Endothelial cell of umbilical vein (primary cell): ENCODE results near the gene RNF145. TPM values are rescaled to one million over a fixed set of nuclear protein-coding genes. Genes with fewer than 3 reads are reported as not detected.

Experiments
- BruUV-seq: library from RNA; stranded (reverse); fragments of 400-500 nt; replicated peaks from 2 replicates; lab custom pipeline; 2021; lab: Mats Ljungman, UMichigan
- CTCF ChIA-PET: fragments of 300-600, 350-600 bp; sonication (Branson Sonifier 250); formaldehyde crosslinking; loops from one replicate; lab custom pipeline; 2021; ENCODE audit warnings: antibody characterized with exemption, inconsistent platforms; lab: Charles Lee
- POLR2A ChIA-PET: fragments of 300-600, 350-600 bp; sonication (Branson Sonifier 250); formaldehyde crosslinking; loops from one replicate; lab custom pipeline; 2021; ENCODE audit warnings: antibody characterized with exemption, inconsistent platforms; lab: Charles Lee
- DNase-seq: peaks from one replicate; pipeline ENCODE4 v3.0.0-alpha.2; 2011; ENCODE audit warnings: low read depth, low spot score
- FAIRE-seq: peaks from 2 replicates; lab custom pipeline; 2011; peaks lifted over from hg19 to GRCh38; lab: Jason Lieb, UNC
- H2AFZ ChIP-seq: 2 replicates; pipeline ENCODE4 v1.6.0; 2012; ENCODE audit warnings: low read depth, low read length, control low read depth, inconsistent platforms
- H3K27ac ChIP-seq: 2 replicates; pipeline ENCODE4 v1.5.1; 2011; ENCODE audit warnings: low read depth, mild to moderate bottlenecking, control low read depth, low read length, moderate library complexity; ENCODE audit not compliant: insufficient read depth
- H3K27me3 ChIP-seq, 2 experiments: 2 replicates each; pipeline versions ENCODE4 v1.6.0 to v1.6.1; 2011; ENCODE audit warnings: low read length in 2 of 2, mixed read lengths in 1 of 2; ENCODE audit not compliant: control insufficient read depth in 2 of 2, insufficient read depth in 2 of 2
- H3K36me3 ChIP-seq, 2 experiments: 2 replicates in 1 of 2; 3 replicates in 1 of 2; pipeline ENCODE4 v1.5.1; 2011; ENCODE audit warnings: low read length in 2 of 2, mild to moderate bottlenecking in 1 of 2, moderate library complexity in 1 of 2; ENCODE audit not compliant: control insufficient read depth in 2 of 2, insufficient read depth in 2 of 2; ENCODE audit errors: extremely low read depth in 1 of 2
- H3K4me1 ChIP-seq: 3 replicates; pipeline ENCODE4 v1.5.1; 2011; ENCODE audit warnings: mild to moderate bottlenecking, low read length; ENCODE audit not compliant: control insufficient read depth, insufficient read depth; ENCODE audit errors: extremely low read depth
- H3K4me2 ChIP-seq: 2 replicates; pipeline ENCODE4 v1.6.1; 2011; ENCODE audit warnings: low read length, control low read depth, mixed read lengths; ENCODE audit not compliant: insufficient read depth
- H3K4me3 ChIP-seq, 3 experiments: fragments of 200-600 bp in 1 of 3; sonication (generic), shearing (Covaris generic) in 1 of 3; replicated peaks in 1 of 3; 2 replicates each; pipeline ENCODE4 v1.5.1; 2011 to 2016; ENCODE audit warnings: control low read depth in 3 of 3, low read length in 3 of 3, mild to moderate bottlenecking in 2 of 3, inconsistent platforms in 1 of 3, low read depth in 1 of 3, moderate library complexity in 1 of 3; ENCODE audit not compliant: insufficient read depth in 1 of 3
- H3K79me2 ChIP-seq: 2 replicates; pipeline ENCODE4 v1.6.0; 2012; ENCODE audit warnings: low read length, inconsistent platforms; ENCODE audit not compliant: control insufficient read depth, insufficient read depth
- H3K9ac ChIP-seq: replicated peaks from 2 replicates; pipeline ENCODE3; 2011; ENCODE audit warnings: low read length, control low read depth; ENCODE audit not compliant: insufficient read depth; ENCODE audit errors: extremely low read depth
- H3K9me1 ChIP-seq: replicated peaks from 3 replicates; pipeline ENCODE4 v1.6.0; 2011; ENCODE audit warnings: mild to moderate bottlenecking, low read length; ENCODE audit not compliant: control insufficient read depth, insufficient read depth; ENCODE audit errors: extremely low read depth
- H3K9me3 ChIP-seq: replicated peaks from 2 replicates; pipeline ENCODE4 v1.5.1; 2012; ENCODE audit warnings: low read length, inconsistent platforms; ENCODE audit not compliant: control insufficient read depth, insufficient read depth
- H4K20me1 ChIP-seq: replicated peaks from 2 replicates; pipeline ENCODE3; 2011; ENCODE audit warnings: mild to moderate bottlenecking, low read length; ENCODE audit not compliant: control insufficient read depth, insufficient read depth; ENCODE audit errors: extremely low read depth
- EZH2 ChIP-seq: IDR thresholded peaks from 2 replicates; pipeline ENCODE4 v1.6.1; 2012; ENCODE audit warnings: borderline replicate concordance, low read depth, mild to moderate bottlenecking, moderate library complexity, low read length, inconsistent platforms; ENCODE audit not compliant: severe bottlenecking
- FOS ChIP-seq: IDR thresholded peaks from 2 replicates; pipeline ENCODE4 v1.6.1; 2011; ENCODE audit warnings: mild to moderate bottlenecking, low read length, moderate library complexity, borderline replicate concordance; ENCODE audit not compliant: insufficient read depth
- GATA2 ChIP-seq: IDR thresholded peaks from 2 replicates; pipeline ENCODE4 v1.7.0; 2011; ENCODE audit warnings: low read depth, mild to moderate bottlenecking, moderate library complexity, mixed read lengths, low read length; ENCODE audit not compliant: insufficient read length, insufficient read depth
- JUN ChIP-seq: IDR thresholded peaks from 2 replicates; pipeline ENCODE4 v1.6.1; 2011; ENCODE audit warnings: borderline replicate concordance, low read depth; ENCODE audit not compliant: insufficient read length, insufficient read depth
- MYC ChIP-seq: IDR thresholded peaks from one replicate; pipeline ENCODE4 v1.6.1; 2011; ENCODE audit warnings: mild to moderate bottlenecking, low read depth, low read length
- POLR2A ChIP-seq: IDR thresholded peaks from 2 replicates; pipeline ENCODE4 v1.6.1; 2012; ENCODE audit warnings: low read depth, mild to moderate bottlenecking, control low read depth, low read length
- POLR2AphosphoS5 ChIP-seq: IDR thresholded peaks from 2 replicates; pipeline ENCODE4 v1.6.1; 2012; ENCODE audit warnings: low read depth, mild to moderate bottlenecking, control low read depth, low read length, moderate library complexity; ENCODE audit not compliant: insufficient read depth
- dilution Hi-C: fragments of 300-500 bp; cut with MboI; formaldehyde crosslinking; loops from one replicate; pipeline ENCODE4 v1.15.0; 2019; ENCODE audit warnings: low sequenced_read_pairs; ENCODE audit not compliant: extremely low pct_ligation_motif_present
- intact Hi-C: fragments of 100-400 bp; cut with micrococcal nuclease; formaldehyde crosslinking; loops from one replicate; pipeline ENCODE4 v1.10.0; 2022
- polyA plus RNA-seq, 4 experiments: library from polyadenylated mRNA; depleted of rRNA in 3 of 4; stranded (reverse) in 3 of 4; unstranded in 1 of 4; fragments of >200 nt; gene quantifications; 2 replicates each; pipeline versions ENCODE4 v1.2.1 to v1.2.3, GENCODE V29; 2011 to 2012; ENCODE audit warnings: missing spikeins in 1 of 4
- total RNA-seq: library from RNA; stranded (reverse); gene quantifications from 2 replicates; pipeline ENCODE4 v1.2.3, GENCODE V29; 2021
- TF ChIP-seq, protein P1 (sequence below), 2 donors: IDR thresholded peaks; 1 replicate in 1 of 2; 2 replicates in 1 of 2; pipeline ENCODE4 v1.5.1; 2011; ENCODE audit warnings: low read length in 2 of 2, mild to moderate bottlenecking in 2 of 2, moderate library complexity in 2 of 2, control low read depth in 1 of 2, inconsistent platforms in 1 of 2, low read depth in 1 of 2; ENCODE audit not compliant: insufficient read depth in 1 of 2; ENCODE audit errors: extremely low read depth in 1 of 2
- TF ChIP-seq, protein P2 (sequence below): IDR thresholded peaks from 2 replicates; pipeline ENCODE4 v1.6.1; 2011; ENCODE audit not compliant: insufficient read depth, insufficient read length

The RNF145 gene
- total and polyA plus RNA-seq, 2 donors (not counting 3 experiments of a cell fraction or from before 2014, with no cell fraction given) = 39.4 to 62.3 TPM

- no peak for FAIRE-seq
- intact Hi-C loops = no loop called here
Measured at GRCh38 chr5:159215886-159216285, 6.5 kb upstream of the RNF145 start.

GRCh38 chr5:159214486-159215271 is 5.3 kb upstream of the RNF145 start:
- no peak overlapping the region for H3K4me2 ChIP-seq
- POLR2A ChIA-PET = no interaction called here
- no peaks in the 10 kb centered on the region for H3K9me1 ChIP-seq
- intact Hi-C loops (no loop called here), dilution Hi-C loops (no loop called here)
- no peak for DNase-seq
- no peaks in the 10 kb centered on the region for H4K20me1 ChIP-seq
- no peaks in the 10 kb centered on the region for H3K36me3 ChIP-seq
- H3K79me2 ChIP-seq = no peaks in the 10 kb centered on the region
- no peak for FAIRE-seq
- peaks cover 0 to 6% of the 10 kb centered on the region in 2 experiments for H3K27me3 ChIP-seq
- no peak overlapping the region for H3K9ac ChIP-seq
- H3K9me3 ChIP-seq = no peaks in the 10 kb centered on the region
- peaks cover 2% of the 10 kb centered on the region for H3K4me1 ChIP-seq
- no peak for TF ChIP-seq EZH2
- TF ChIP-seq FOS = no peak
- TF ChIP-seq, protein P1, sequence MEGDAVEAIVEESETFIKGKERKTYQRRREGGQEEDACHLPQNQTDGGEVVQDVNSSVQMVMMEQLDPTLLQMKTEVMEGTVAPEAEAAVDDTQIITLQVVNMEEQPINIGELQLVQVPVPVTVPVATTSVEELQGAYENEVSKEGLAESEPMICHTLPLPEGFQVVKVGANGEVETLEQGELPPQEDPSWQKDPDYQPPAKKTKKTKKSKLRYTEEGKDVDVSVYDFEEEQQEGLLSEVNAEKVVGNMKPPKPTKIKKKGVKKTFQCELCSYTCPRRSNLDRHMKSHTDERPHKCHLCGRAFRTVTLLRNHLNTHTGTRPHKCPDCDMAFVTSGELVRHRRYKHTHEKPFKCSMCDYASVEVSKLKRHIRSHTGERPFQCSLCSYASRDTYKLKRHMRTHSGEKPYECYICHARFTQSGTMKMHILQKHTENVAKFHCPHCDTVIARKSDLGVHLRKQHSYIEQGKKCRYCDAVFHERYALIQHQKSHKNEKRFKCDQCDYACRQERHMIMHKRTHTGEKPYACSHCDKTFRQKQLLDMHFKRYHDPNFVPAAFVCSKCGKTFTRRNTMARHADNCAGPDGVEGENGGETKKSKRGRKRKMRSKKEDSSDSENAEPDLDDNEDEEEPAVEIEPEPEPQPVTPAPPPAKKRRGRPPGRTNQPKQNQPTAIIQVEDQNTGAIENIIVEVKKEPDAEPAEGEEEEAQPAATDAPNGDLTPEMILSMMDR (IDR thresholded peaks at IDR 0.05; ENCODE audit: extremely low read depth in 1 of 2, insufficient read depth in 1 of 2, low read depth in 1 of 2, low read length in 2 of 2) = no peak
- TF ChIP-seq POLR2A = no peak
- TF ChIP-seq MYC = no peak
- TF ChIP-seq GATA2 = no peak
- TF ChIP-seq, protein P2, sequence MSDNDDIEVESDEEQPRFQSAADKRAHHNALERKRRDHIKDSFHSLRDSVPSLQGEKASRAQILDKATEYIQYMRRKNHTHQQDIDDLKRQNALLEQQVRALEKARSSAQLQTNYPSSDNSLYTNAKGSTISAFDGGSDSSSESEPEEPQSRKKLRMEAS = no peak
- TF ChIP-seq POLR2AphosphoS5 = no peak
- TF ChIP-seq JUN = no peak
- no peak overlapping the region for H2AFZ ChIP-seq
- H3K4me3 ChIP-seq = no peak overlapping the region
- CTCF ChIA-PET = interaction anchor here (1.0 to 2.1 kb wide), 4 partner anchors 11 to 1040 kb away, joined by 3 to 15 read pairs (median 4); no protein-coding TSS in a partner anchor
- H3K27ac ChIP-seq = no peak overlapping the region
- BruUV-seq = no TSS peak

More at GRCh38 chr5:159215886-159216285, 6.5 kb upstream of the RNF145 start:
- Histone ChIP-seq H3K27me3 (peaks cover 0 to 6% of the 10 kb centered on the region in 2 experiments), H4K20me1 (no peaks in the 10 kb centered on the region), H3K27ac (no peak overlapping the region), H3K9me3 (no peaks in the 10 kb centered on the region), H3K4me1 (no peaks in the 10 kb centered on the region), H3K4me2 (no peak overlapping the region), H3K36me3 (no peaks in the 10 kb centered on the region), H3K79me2 (no peaks in the 10 kb centered on the region), H3K9ac (no peak overlapping the region), H3K9me1 (no peaks in the 10 kb centered on the region), H2AFZ (no peak overlapping the region), H3K4me3 (no peak overlapping the region)
- CTCF ChIA-PET = interaction anchor here (1.5 kb wide), 1 partner anchor 59 kb away, joined by 8 read pairs; no protein-coding TSS in a partner anchor
- DNase-seq = no peak
- dilution Hi-C loops = no loop called here
- BruUV-seq = no TSS peak
- TF ChIP-seq JUN (no peak), EZH2 (no peak), MYC (no peak), POLR2AphosphoS5 (no peak)
- TF ChIP-seq, protein P2 = no peak
- POLR2A ChIA-PET = no interaction called here
